ENCODE data around the gene OXSM. TPM values are rescaled to one million over a fixed set of nuclear protein-coding genes. Genes with fewer than 3 reads are reported as not detected.

Gene OXSM
- total and polyA plus RNA-seq, 2 experiments from 2014 or later: 1.3 to 2.2 TPM

- TF ChIP-seq REST (IDR thresholded peaks at IDR 0.05; ENCODE audit: unreplicated experiment) (no peak), EZH2 (IDR thresholded peaks at IDR 0.05; ENCODE audit: low read depth, unreplicated experiment) (no peak), NANOG (IDR thresholded peaks at IDR 0.05; ENCODE audit: borderline replicate concordance) (no peak), STAT1 (IDR thresholded peaks at IDR 0.05; ENCODE audit: unreplicated experiment) (no peak)
Observed at GRCh38 chr3:25780618-25781017, 9.3 kb upstream of the OXSM start (continued).

- Histone ChIP-seq H4K20me1 (replicated peaks; ENCODE audit: insufficient read depth) (0 out of 2 replicates have a peak, but pooled peaks cover 6% of the 10 kb centered on the region), H3K79me2 (replicated peaks; ENCODE audit: insufficient read depth) (peaks cover 37% of the 10 kb centered on the region), H3K27ac (ENCODE audit: low read depth) (no peak overlapping the region), H3K4me3 (peak overlapping the region; percentile 92; the same call in 1 of the 2 replicates), H3K36me3 (ENCODE audit: insufficient read depth) (peaks cover 8% of the 10 kb centered on the region; the same call in 1 of the 2 replicates), H3K9me2 (ENCODE audit: insufficient read depth) (no peaks in the 10 kb centered on the region), H2AFZ (no peak overlapping the region), H3K27me3 (ENCODE audit: insufficient read depth) (peaks cover 6% of the 10 kb centered on the region; the same call in 1 of the 2 replicates), H3F3A (replicated peaks; ENCODE audit: low read depth) (no peaks in the 10 kb centered on the region), H3K4me1 (ENCODE audit: insufficient read depth) (peaks cover 30% of the 10 kb centered on the region), H3K4me2 (peak overlapping the region; percentile 94)
- peaks cover 27% of the 10 kb centered on the region for H3K4me1 Mint-ChIP-seq
- peaks cover 3% of the 10 kb centered on the region for H3K27me3 Mint-ChIP-seq (ENCODE audit: insufficient read depth, low read depth, poor library complexity)
- DNase-seq (ENCODE audit: low spot score) (no peak), ATAC-seq (no peak)
- peaks cover 4% of the 10 kb centered on the region; the same call in 1 of the 3 replicates for H3K9me3 Mint-ChIP-seq
- H3K4me3 Mint-ChIP-seq: peak overlapping the region; percentile 84; the same call in 2 of the 3 replicates
- peaks cover 20% of the 10 kb centered on the region for H3K36me3 Mint-ChIP-seq (ENCODE audit: low read depth)
- no peak overlapping the region for H3K27ac Mint-ChIP-seq
- TF ChIP-seq, protein P1, sequence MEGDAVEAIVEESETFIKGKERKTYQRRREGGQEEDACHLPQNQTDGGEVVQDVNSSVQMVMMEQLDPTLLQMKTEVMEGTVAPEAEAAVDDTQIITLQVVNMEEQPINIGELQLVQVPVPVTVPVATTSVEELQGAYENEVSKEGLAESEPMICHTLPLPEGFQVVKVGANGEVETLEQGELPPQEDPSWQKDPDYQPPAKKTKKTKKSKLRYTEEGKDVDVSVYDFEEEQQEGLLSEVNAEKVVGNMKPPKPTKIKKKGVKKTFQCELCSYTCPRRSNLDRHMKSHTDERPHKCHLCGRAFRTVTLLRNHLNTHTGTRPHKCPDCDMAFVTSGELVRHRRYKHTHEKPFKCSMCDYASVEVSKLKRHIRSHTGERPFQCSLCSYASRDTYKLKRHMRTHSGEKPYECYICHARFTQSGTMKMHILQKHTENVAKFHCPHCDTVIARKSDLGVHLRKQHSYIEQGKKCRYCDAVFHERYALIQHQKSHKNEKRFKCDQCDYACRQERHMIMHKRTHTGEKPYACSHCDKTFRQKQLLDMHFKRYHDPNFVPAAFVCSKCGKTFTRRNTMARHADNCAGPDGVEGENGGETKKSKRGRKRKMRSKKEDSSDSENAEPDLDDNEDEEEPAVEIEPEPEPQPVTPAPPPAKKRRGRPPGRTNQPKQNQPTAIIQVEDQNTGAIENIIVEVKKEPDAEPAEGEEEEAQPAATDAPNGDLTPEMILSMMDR (conservative IDR thresholded peaks at IDR 0.05; ENCODE audit: low read depth in 2 of 2): no peak
- TF ChIP-seq POLR2AphosphoS5 (IDR thresholded peaks at IDR 0.05; ENCODE audit: low read depth): no peak
- no peak for TF ChIP-seq CREB1 (CRISPR knock-in tag; IDR thresholded peaks at IDR 0.05; ENCODE audit: low read depth)
- no peak for TF ChIP-seq STAT1 (IDR thresholded peaks at IDR 0.05; ENCODE audit: unreplicated experiment)
- no peak for TF ChIP-seq ZNF114 (CRISPR knock-in tag; IDR thresholded peaks at IDR 0.05)
- TF ChIP-seq ZNF462 (CRISPR knock-in tag; IDR thresholded peaks at IDR 0.05): no peak
- TF ChIP-seq ETS1 (IDR thresholded peaks at IDR 0.05): no peak
- TF ChIP-seq EZH2 (IDR thresholded peaks at IDR 0.05; ENCODE audit: low read depth, unreplicated experiment): no peak
- TF ChIP-seq JUNB (IDR thresholded peaks at IDR 0.05; ENCODE audit: unreplicated experiment): no peak
Observed at GRCh38 chr3:25781145-25781757, 8.6 kb upstream of the OXSM start.
